ENCODE data around the gene UBXN1.

UBXN1 gene

GRCh38 chr11:62678770-62679696 lies at the start of gene UBXN1:
UBXN1 (minus strand) TSS chr11:62679073; CDS start chr11:62678923, 150 bp downstream.
- Histone ChIP-seq H3K4me3 (ENCODE audit: low read length) (peak within 1 kb of the TSS; percentile 96), H3K4me1 (ENCODE audit: insufficient read depth, low read length) (peaks cover 7% of the 10 kb centered on the region), H3K9ac (ENCODE audit: low read depth, low read length) (peak within 1 kb of the TSS; percentile 95), H3K27ac (ENCODE audit: low read length) (peak within 1 kb of the TSS; percentile 89), H3K27me3 (ENCODE audit: insufficient read depth, low read length) (no peaks in the 10 kb centered on the region), H3K36me3 (ENCODE audit: insufficient read depth, low read depth, low read length) (peaks cover 28% of the 10 kb centered on the region), H3K9me3 (ENCODE audit: insufficient read depth, low read depth, low read length) (no peaks in the 10 kb centered on the region)

- Histone ChIP-seq H3K27me3 (ENCODE audit: insufficient read depth, low read length) (no peaks in the 10 kb centered on the region), H3K27ac (ENCODE audit: low read length) (peak within 1 kb of the TSS; percentile 91), H3K4me3 (ENCODE audit: low read length) (peak within 1 kb of the TSS; percentile 92), H3K4me1 (ENCODE audit: insufficient read depth, low read length) (peaks cover 7% of the 10 kb centered on the region; the same call in 1 of the 2 replicates), H3K9me3 (ENCODE audit: insufficient read depth, low read depth, low read length) (no peaks in the 10 kb centered on the region), H3K36me3 (ENCODE audit: insufficient read depth, low read depth, low read length) (peaks cover 29% of the 10 kb centered on the region), H3K9ac (ENCODE audit: low read depth, low read length) (peak within 1 kb of the TSS; percentile 94)
Observed at GRCh38 chr11:62728171-62728988, 49.5 kb upstream of the UBXN1 start, which contains the start of gene TTC9C. TTC9C (plus strand) TSS chr11:62728486; CDS start chr11:62728849, 363 bp downstream.

GRCh38 chr11:62727872-62728170 lies 48.9 kb upstream of the UBXN1 start:
- H3K4me1 ChIP-seq (ENCODE audit: insufficient read depth, low read length): peaks cover 7% of the 10 kb centered on the region; the same call in 1 of the 2 replicates
- peaks cover 29% of the 10 kb centered on the region for H3K36me3 ChIP-seq (ENCODE audit: insufficient read depth, low read depth, low read length)
- peak overlapping the region; percentile 92 for H3K4me3 ChIP-seq (ENCODE audit: low read length)
- H3K9ac ChIP-seq (ENCODE audit: low read depth, low read length): peak overlapping the region; percentile 94
- H3K9me3 ChIP-seq (ENCODE audit: insufficient read depth, low read depth, low read length): no peaks in the 10 kb centered on the region
- H3K27ac ChIP-seq (ENCODE audit: low read length): peak overlapping the region; percentile 91
- H3K27me3 ChIP-seq (ENCODE audit: insufficient read depth, low read length): no peaks in the 10 kb centered on the region

- Histone ChIP-seq H3K9ac (ENCODE audit: low read depth, low read length) (peak within 1 kb of the TSS; percentile 94), H3K36me3 (ENCODE audit: insufficient read depth, low read depth, low read length) (peaks cover 32% of the 10 kb centered on the region), H3K4me3 (ENCODE audit: low read length) (peak within 1 kb of the TSS; percentile 92), H3K9me3 (ENCODE audit: insufficient read depth, low read depth, low read length) (no peaks in the 10 kb centered on the region), H3K27me3 (ENCODE audit: insufficient read depth, low read length) (no peaks in the 10 kb centered on the region), H3K4me1 (ENCODE audit: insufficient read depth, low read length) (peaks cover 7% of the 10 kb centered on the region; the same call in 1 of the 2 replicates), H3K27ac (ENCODE audit: low read length) (peak within 1 kb of the TSS; percentile 91)
Observed at GRCh38 chr11:62727165-62727871, 48.4 kb upstream of the UBXN1 start, which contains the start of gene HNRNPUL2. HNRNPUL2 (minus strand) TSS chr11:62727457; CDS start chr11:62727156, 301 bp downstream.

GRCh38 chr11:62726915-62727164 lies 48.0 kb upstream of the UBXN1 start:
- H3K9ac ChIP-seq (ENCODE audit: low read depth, low read length): peak overlapping the region; percentile 94; the same call in 1 of the 2 replicates
- H3K4me1 ChIP-seq (ENCODE audit: insufficient read depth, low read length): peaks cover 7% of the 10 kb centered on the region; the same call in 1 of the 2 replicates
- H3K4me3 ChIP-seq (ENCODE audit: low read length): peak overlapping the region; percentile 92
- H3K27ac ChIP-seq (ENCODE audit: low read length): peak overlapping the region; percentile 84
- H3K9me3 ChIP-seq (ENCODE audit: insufficient read depth, low read depth, low read length): no peaks in the 10 kb centered on the region
- no peaks in the 10 kb centered on the region for H3K27me3 ChIP-seq (ENCODE audit: insufficient read depth, low read length)
- H3K36me3 ChIP-seq (ENCODE audit: insufficient read depth, low read depth, low read length): peaks cover 37% of the 10 kb centered on the region

GRCh38 chr11:62726156-62726914 lies 47.5 kb upstream of the UBXN1 start:
- no peak overlapping the region for H3K27ac ChIP-seq (ENCODE audit: low read length)
- peaks cover 7% of the 10 kb centered on the region; the same call in 1 of the 2 replicates for H3K4me1 ChIP-seq (ENCODE audit: insufficient read depth, low read length)
- peak overlapping the region; percentile 94 for H3K9ac ChIP-seq (ENCODE audit: low read depth, low read length)
- H3K36me3 ChIP-seq (ENCODE audit: insufficient read depth, low read depth, low read length): peaks cover 40% of the 10 kb centered on the region
- no peaks in the 10 kb centered on the region for H3K9me3 ChIP-seq (ENCODE audit: insufficient read depth, low read depth, low read length)
- peak overlapping the region; percentile 92 for H3K4me3 ChIP-seq (ENCODE audit: low read length)
- no peaks in the 10 kb centered on the region for H3K27me3 ChIP-seq (ENCODE audit: insufficient read depth, low read length)

- Histone ChIP-seq H3K27ac (ENCODE audit: low read length) (no peak overlapping the region), H3K9ac (ENCODE audit: low read depth, low read length) (peak overlapping the region; percentile 94), H3K4me1 (ENCODE audit: insufficient read depth, low read length) (peaks cover 7% of the 10 kb centered on the region; the same call in 1 of the 2 replicates), H3K4me3 (ENCODE audit: low read length) (peak overlapping the region; percentile 92), H3K9me3 (ENCODE audit: insufficient read depth, low read depth, low read length) (no peaks in the 10 kb centered on the region), H3K27me3 (ENCODE audit: insufficient read depth, low read length) (no peaks in the 10 kb centered on the region), H3K36me3 (ENCODE audit: insufficient read depth, low read depth, low read length) (peaks cover 43% of the 10 kb centered on the region)
Observed at GRCh38 chr11:62725646-62726045, 46.8 kb upstream of the UBXN1 start.

- no peak overlapping the region for H3K9ac ChIP-seq (ENCODE audit: low read depth, low read length)
- H3K4me3 ChIP-seq (ENCODE audit: low read length): peak overlapping the region; percentile 92; the same call in 1 of the 2 replicates
Observed at GRCh38 chr11:62724171-62724570, 45.3 kb upstream of the UBXN1 start.

GRCh38 chr11:62721994-62722393 lies 43.1 kb upstream of the UBXN1 start:
- Histone ChIP-seq H3K27ac (ENCODE audit: low read length) (no peak overlapping the region), H3K27me3 (ENCODE audit: insufficient read depth, low read length) (no peaks in the 10 kb centered on the region), H3K4me1 (ENCODE audit: insufficient read depth, low read length) (peaks cover 7% of the 10 kb centered on the region; the same call in 1 of the 2 replicates), H3K36me3 (ENCODE audit: insufficient read depth, low read depth, low read length) (peaks cover 80% of the 10 kb centered on the region), H3K9me3 (ENCODE audit: insufficient read depth, low read depth, low read length) (no peaks in the 10 kb centered on the region), H3K4me3 (ENCODE audit: low read length) (no peak overlapping the region), H3K9ac (ENCODE audit: low read depth, low read length) (no peak overlapping the region)

More at GRCh38 chr11:62724171-62724570, 45.3 kb upstream of the UBXN1 start:
- no peaks in the 10 kb centered on the region for H3K9me3 ChIP-seq (ENCODE audit: insufficient read depth, low read depth, low read length)
- H3K4me1 ChIP-seq (ENCODE audit: insufficient read depth, low read length): peaks cover 7% of the 10 kb centered on the region; the same call in 1 of the 2 replicates
- peaks cover 58% of the 10 kb centered on the region for H3K36me3 ChIP-seq (ENCODE audit: insufficient read depth, low read depth, low read length)
- H3K27ac ChIP-seq (ENCODE audit: low read length): no peak overlapping the region
- no peaks in the 10 kb centered on the region for H3K27me3 ChIP-seq (ENCODE audit: insufficient read depth, low read length)

- Histone ChIP-seq H3K27ac (ENCODE audit: low read length) (no peak overlapping the region), H3K9me3 (ENCODE audit: insufficient read depth, low read depth, low read length) (no peaks in the 10 kb centered on the region), H3K36me3 (ENCODE audit: insufficient read depth, low read depth, low read length) (peaks cover 99% of the 10 kb centered on the region), H3K4me1 (ENCODE audit: insufficient read depth, low read length) (peaks cover 4% of the 10 kb centered on the region; the same call in 1 of the 2 replicates), H3K27me3 (ENCODE audit: insufficient read depth, low read length) (no peaks in the 10 kb centered on the region), H3K4me3 (ENCODE audit: low read length) (no peak overlapping the region), H3K9ac (ENCODE audit: low read depth, low read length) (no peak overlapping the region)
Observed at GRCh38 chr11:62719302-62719978, 40.6 kb upstream of the UBXN1 start.
